KMS-11 (cell line): ENCODE data around the gene RBM42.
"Not testable (repeated sequence)": the region's sequence is repeated elsewhere in the genome, so short reads cannot be mapped to it uniquely, and the experiment has no call there.

ENCODE experiments used
- H2AFZ ChIP-seq: fragments of 200-600 bp; sonication (generic); 2 replicates; pipeline ENCODE4 v1.6.1; 2016; ENCODE audit warnings: antibody characterized with exemption, mixed run types, low read depth
- H3K27ac ChIP-seq: fragments of 200-600 bp; sonication (generic); 2 replicates; pipeline ENCODE4 v1.6.1; 2016; ENCODE audit warnings: mild to moderate bottlenecking, mixed run types
- H3K27me3 ChIP-seq: fragments of 200-600 bp; sonication (generic); 2 replicates; pipeline ENCODE4 v1.6.1; 2017; ENCODE audit warnings: mild to moderate bottlenecking, low read depth, mixed run types, moderate library complexity; ENCODE audit not compliant: insufficient read depth
- H3K36me3 ChIP-seq: fragments of 200-600 bp; sonication (generic); 2 replicates; pipeline ENCODE4 v1.6.1; 2017; ENCODE audit warnings: mild to moderate bottlenecking, mixed run types; ENCODE audit not compliant: insufficient read depth
- H3K4me1 ChIP-seq: fragments of 200-600 bp; sonication (generic); 2 replicates; pipeline ENCODE4 v1.6.1; 2016; ENCODE audit warnings: mild to moderate bottlenecking, low read depth, mixed run types; ENCODE audit not compliant: poor library complexity, severe bottlenecking
- H3K4me2 ChIP-seq: fragments of 200-600 bp; sonication (generic); 2 replicates; pipeline ENCODE4 v1.7.0; 2016; ENCODE audit warnings: mild to moderate bottlenecking, mixed run types
- H3K4me3 ChIP-seq: fragments of 200-600 bp; sonication (generic); IDR thresholded peaks from 2 replicates; pipeline ENCODE4 v1.6.1; 2017; ENCODE audit warnings: low read depth, low read length, mixed read lengths; ENCODE audit not compliant: insufficient read depth
- H3K79me2 ChIP-seq: fragments of 200-600 bp; sonication (generic); 2 replicates; pipeline ENCODE4 v1.6.1; 2016; ENCODE audit warnings: low read depth, mixed run types; ENCODE audit not compliant: insufficient read depth
- H3K9ac ChIP-seq: fragments of 200-600 bp; sonication (generic); 2 replicates; pipeline ENCODE4 v1.6.1; 2016; ENCODE audit warnings: mild to moderate bottlenecking, mixed run types
- H4K20me1 ChIP-seq: fragments of 200-600 bp; sonication (generic); 2 replicates; pipeline ENCODE4 v1.6.1; 2016; ENCODE audit warnings: mild to moderate bottlenecking, mixed run types; ENCODE audit not compliant: insufficient read depth
- CTCF ChIP-seq: fragments of 200-600 bp; sonication (generic); conservative IDR thresholded peaks from 2 replicates; pipeline ENCODE4 v1.6.1; 2017; ENCODE audit warnings: low read depth, mild to moderate bottlenecking, antibody characterized with exemption, low read length, moderate library complexity, mixed read lengths

RBM42 gene

GRCh38 chr19:35601971-35602370 lies 26.9 kb upstream of the RBM42 start:
- H3K36me3 ChIP-seq: no peaks in the 10 kb centered on the region
- no peak overlapping the region for H3K27ac ChIP-seq
- H3K79me2 ChIP-seq: no peaks in the 10 kb centered on the region
- no peak for TF ChIP-seq CTCF
- H3K9ac ChIP-seq: no peak overlapping the region
- H2AFZ ChIP-seq: no peak overlapping the region
- H3K4me2 ChIP-seq: no peak overlapping the region
- H3K27me3 ChIP-seq: peaks cover 26% of the 10 kb centered on the region; the same call in 1 of the 2 replicates
- H4K20me1 ChIP-seq: no peaks in the 10 kb centered on the region
- H3K4me1 ChIP-seq: no peaks in the 10 kb centered on the region
- H3K4me3 ChIP-seq: no peak overlapping the region

GRCh38 chr19:35604436-35604835 lies 24.4 kb upstream of the RBM42 start:
- peaks cover 13% of the 10 kb centered on the region; the same call in 1 of the 2 replicates for H3K27me3 ChIP-seq
- H3K36me3 ChIP-seq, H3K27ac ChIP-seq, H3K4me3 ChIP-seq, H3K9ac ChIP-seq, H3K4me2 ChIP-seq, H3K4me1 ChIP-seq, H4K20me1 ChIP-seq, H3K79me2 ChIP-seq, H2AFZ ChIP-seq: not testable (repeated sequence)

- not testable (repeated sequence) for H3K79me2 ChIP-seq
Measured at GRCh38 chr19:35607170-35607569, 21.7 kb upstream of the RBM42 start.

GRCh38 chr19:35607661-35608060 lies 21.2 kb upstream of the RBM42 start:
- Histone ChIP-seq H3K27ac (no peak overlapping the region), H3K9ac (no peak overlapping the region), H3K79me2 (no peaks in the 10 kb centered on the region), H3K4me1 (peaks cover 3% of the 10 kb centered on the region), H3K4me3 (no peak overlapping the region), H3K36me3 (no peaks in the 10 kb centered on the region), H4K20me1 (no peaks in the 10 kb centered on the region), H2AFZ (no peak overlapping the region), H3K27me3 (peaks cover 2% of the 10 kb centered on the region; the same call in 1 of the 2 replicates), H3K4me2 (no peak overlapping the region)
- TF ChIP-seq CTCF: no peak

More at GRCh38 chr19:35607170-35607569, 21.7 kb upstream of the RBM42 start:
- H3K4me3 ChIP-seq, H3K4me1 ChIP-seq, H2AFZ ChIP-seq, H3K36me3 ChIP-seq, H3K27ac ChIP-seq, H3K4me2 ChIP-seq, H4K20me1 ChIP-seq, H3K9ac ChIP-seq, H3K27me3 ChIP-seq: not testable (repeated sequence)

- Histone ChIP-seq H3K4me1 (peaks cover 5% of the 10 kb centered on the region), H4K20me1 (no peaks in the 10 kb centered on the region), H3K9ac (no peak overlapping the region), H3K79me2 (no peaks in the 10 kb centered on the region; the same call in 1 of the 2 replicates), H3K4me2 (no peak overlapping the region), H3K4me3 (no peak overlapping the region), H3K27ac (no peak overlapping the region), H3K27me3 (peaks cover 2% of the 10 kb centered on the region; the same call in 1 of the 2 replicates), H2AFZ (no peak overlapping the region), H3K36me3 (no peaks in the 10 kb centered on the region)
- no peak for TF ChIP-seq CTCF
Measured at GRCh38 chr19:35608251-35608650, 20.6 kb upstream of the RBM42 start.
